Dendritic cell treated with granulocyte-macrophage colony-stimulating factor and Interleukin-4, amounts not matched to agents 40 ng/mL and 50 ng/mL, for 4 days (primary cell): Measurements from ENCODE around the gene FSTL4.

Experiments
- H3K27ac Mint-ChIP-seq: one replicate; pipeline ENCODE4 v1.8.0; 2022; ENCODE audit warnings: mild to moderate bottlenecking, mixed read lengths
- H3K27me3 Mint-ChIP-seq: one replicate; pipeline ENCODE4 v1.8.0; 2022; ENCODE audit warnings: mild to moderate bottlenecking, mixed read lengths
- H3K36me3 Mint-ChIP-seq: one replicate; pipeline ENCODE4 v1.8.0; 2022; ENCODE audit warnings: low read depth, mixed read lengths
- H3K4me1 Mint-ChIP-seq: one replicate; pipeline ENCODE4 v1.8.0; 2022; ENCODE audit warnings: low read depth, mixed read lengths
- H3K4me3 Mint-ChIP-seq: one replicate; pipeline ENCODE4 v1.8.0; 2022; ENCODE audit warnings: mild to moderate bottlenecking, moderate library complexity, mixed read lengths
- H3K9me3 Mint-ChIP-seq: one replicate; pipeline ENCODE4 v1.8.0; 2022; ENCODE audit warnings: mixed read lengths
- intact Hi-C: fragments of 100-400 bp; cut with micrococcal nuclease; formaldehyde crosslinking; loops from one replicate; pipeline ENCODE4 v1.15.0; 2022

Gene FSTL4

GRCh38 chr5:133298447-133298846, 313.9 kb downstream of the FSTL4 start:
- Mint-ChIP-seq H3K36me3 (no peaks in the 10 kb centered on the region), H3K4me1 (no peaks in the 10 kb centered on the region), H3K9me3 (no peaks in the 10 kb centered on the region), H3K27me3 (no peaks in the 10 kb centered on the region), H3K27ac (no peak overlapping the region), H3K4me3 (no peak overlapping the region)
- intact Hi-C loops: no loop called here

- intact Hi-C loops: no loop called here
Observed at GRCh38 chr5:133297293-133297692, 315.0 kb downstream of the FSTL4 start.

GRCh38 chr5:133296624-133297023, 315.7 kb downstream of the FSTL4 start:
- Mint-ChIP-seq H3K4me3 (no peak overlapping the region), H3K36me3 (no peaks in the 10 kb centered on the region), H3K4me1 (no peaks in the 10 kb centered on the region), H3K27me3 (no peaks in the 10 kb centered on the region), H3K27ac (no peak overlapping the region), H3K9me3 (no peaks in the 10 kb centered on the region)
- intact Hi-C loops: no loop called here

More at GRCh38 chr5:133297293-133297692, 315.0 kb downstream of the FSTL4 start:
- H3K4me3 Mint-ChIP-seq: no peak overlapping the region
- H3K4me1 Mint-ChIP-seq: no peaks in the 10 kb centered on the region
- H3K27me3 Mint-ChIP-seq: no peaks in the 10 kb centered on the region
- no peaks in the 10 kb centered on the region for H3K36me3 Mint-ChIP-seq
- no peak overlapping the region for H3K27ac Mint-ChIP-seq
- no peaks in the 10 kb centered on the region for H3K9me3 Mint-ChIP-seq

DNA sequence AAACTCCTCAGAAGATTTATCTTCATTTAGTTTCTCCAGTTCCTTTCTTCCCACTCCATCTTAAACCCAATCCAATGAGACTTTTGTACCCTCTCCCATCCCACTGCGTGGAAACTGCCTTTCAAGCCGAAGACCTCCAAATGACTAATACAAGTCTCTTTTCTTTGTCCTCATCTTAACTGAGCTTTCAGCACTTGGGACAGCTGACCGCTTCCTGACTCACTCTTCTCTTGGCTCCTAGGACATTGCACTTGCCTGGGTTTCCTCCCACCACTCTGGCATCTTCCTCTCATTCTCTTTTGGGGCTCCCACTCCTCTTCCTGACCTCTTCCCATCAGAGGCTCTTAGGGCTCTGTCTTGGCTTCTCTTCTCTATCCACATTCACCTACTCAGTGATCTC, 316.8 kb downstream of the FSTL4 start:
- Mint-ChIP-seq H3K27ac (no peak overlapping the region), H3K9me3 (no peaks in the 10 kb centered on the region), H3K4me3 (no peak overlapping the region), H3K27me3 (no peaks in the 10 kb centered on the region), H3K4me1 (no peaks in the 10 kb centered on the region), H3K36me3 (no peaks in the 10 kb centered on the region)
- intact Hi-C loops: no loop called here

GRCh38 chr5:133294380-133294779, 318.0 kb downstream of the FSTL4 start:
- no peaks in the 10 kb centered on the region for H3K4me1 Mint-ChIP-seq
- no peaks in the 10 kb centered on the region for H3K27me3 Mint-ChIP-seq
- intact Hi-C loops: no loop called here
- no peaks in the 10 kb centered on the region for H3K9me3 Mint-ChIP-seq
- no peaks in the 10 kb centered on the region for H3K36me3 Mint-ChIP-seq
- H3K27ac Mint-ChIP-seq: no peak overlapping the region
- no peak overlapping the region for H3K4me3 Mint-ChIP-seq

DNA sequence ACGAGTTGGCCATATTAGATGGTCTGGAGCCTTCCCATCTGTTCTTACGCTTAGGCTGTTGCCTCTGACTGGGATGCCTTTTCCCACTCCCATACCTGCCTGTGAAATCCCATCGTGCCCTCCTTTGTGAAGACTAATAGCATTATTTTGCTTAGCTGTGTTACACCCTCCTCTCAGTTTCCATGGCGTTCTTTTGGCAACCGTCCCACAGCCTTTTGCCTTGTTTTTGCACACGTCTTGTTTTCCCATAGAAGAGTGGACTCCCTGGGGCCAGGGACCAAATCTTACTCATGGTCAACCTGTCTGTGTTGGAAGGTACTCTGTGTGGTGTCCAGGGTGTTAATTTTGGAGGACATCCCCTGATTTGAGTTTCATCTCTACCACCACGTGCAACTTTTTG, 318.4 kb downstream of the FSTL4 start:
- H3K4me1 Mint-ChIP-seq: no peaks in the 10 kb centered on the region
- no peak overlapping the region for H3K27ac Mint-ChIP-seq
- H3K9me3 Mint-ChIP-seq: no peaks in the 10 kb centered on the region
- no peaks in the 10 kb centered on the region for H3K27me3 Mint-ChIP-seq
- no peak overlapping the region for H3K4me3 Mint-ChIP-seq
- intact Hi-C loops: no loop called here
- no peaks in the 10 kb centered on the region for H3K36me3 Mint-ChIP-seq

- H3K27me3 Mint-ChIP-seq: no peaks in the 10 kb centered on the region
- intact Hi-C loops: no loop called here
- H3K9me3 Mint-ChIP-seq: no peaks in the 10 kb centered on the region
- no peaks in the 10 kb centered on the region for H3K4me1 Mint-ChIP-seq
- H3K27ac Mint-ChIP-seq: no peak overlapping the region
- no peak overlapping the region for H3K4me3 Mint-ChIP-seq
- no peaks in the 10 kb centered on the region for H3K36me3 Mint-ChIP-seq
Observed at GRCh38 chr5:133292300-133292699, 320.0 kb downstream of the FSTL4 start.

GRCh38 chr5:133291524-133291923, 320.8 kb downstream of the FSTL4 start:
- Mint-ChIP-seq H3K4me1 (no peaks in the 10 kb centered on the region), H3K36me3 (no peaks in the 10 kb centered on the region), H3K27ac (no peak overlapping the region), H3K9me3 (no peaks in the 10 kb centered on the region), H3K27me3 (no peaks in the 10 kb centered on the region), H3K4me3 (no peak overlapping the region)
- intact Hi-C loops: no loop called here

DNA sequence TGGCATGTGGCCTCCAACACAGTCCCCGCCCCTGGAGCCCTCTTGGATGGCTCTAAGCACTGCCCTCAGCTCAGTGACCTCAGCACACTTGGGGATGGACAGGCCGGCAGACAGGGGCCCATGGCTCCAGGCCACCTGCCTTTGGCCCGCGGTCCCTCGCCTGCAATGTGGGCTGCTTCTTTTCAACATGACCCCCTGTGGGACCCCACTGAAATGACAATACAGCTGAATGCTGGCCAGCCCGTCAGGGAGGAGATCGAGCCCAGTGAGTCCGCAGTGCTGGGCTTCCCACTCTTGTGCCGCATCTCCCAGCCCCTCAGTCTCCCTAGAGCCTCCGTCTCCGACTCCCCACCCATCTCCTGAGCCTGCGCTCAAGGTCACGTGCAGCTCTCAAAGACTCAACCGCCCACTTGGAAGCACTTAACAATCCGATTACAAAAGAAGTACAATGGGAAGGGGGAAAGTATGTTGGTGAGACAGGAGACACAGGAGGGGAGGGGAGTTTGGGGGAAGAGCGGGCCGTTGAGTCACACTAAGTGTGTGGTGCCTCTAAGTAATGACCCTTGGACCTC, 321.6 kb downstream of the FSTL4 start:
- Mint-ChIP-seq H3K36me3 (no peaks in the 10 kb centered on the region), H3K27ac (no peak overlapping the region), H3K27me3 (no peaks in the 10 kb centered on the region), H3K4me3 (no peak overlapping the region), H3K4me1 (no peaks in the 10 kb centered on the region), H3K9me3 (no peaks in the 10 kb centered on the region)
- intact Hi-C loops: no loop called here

DNA sequence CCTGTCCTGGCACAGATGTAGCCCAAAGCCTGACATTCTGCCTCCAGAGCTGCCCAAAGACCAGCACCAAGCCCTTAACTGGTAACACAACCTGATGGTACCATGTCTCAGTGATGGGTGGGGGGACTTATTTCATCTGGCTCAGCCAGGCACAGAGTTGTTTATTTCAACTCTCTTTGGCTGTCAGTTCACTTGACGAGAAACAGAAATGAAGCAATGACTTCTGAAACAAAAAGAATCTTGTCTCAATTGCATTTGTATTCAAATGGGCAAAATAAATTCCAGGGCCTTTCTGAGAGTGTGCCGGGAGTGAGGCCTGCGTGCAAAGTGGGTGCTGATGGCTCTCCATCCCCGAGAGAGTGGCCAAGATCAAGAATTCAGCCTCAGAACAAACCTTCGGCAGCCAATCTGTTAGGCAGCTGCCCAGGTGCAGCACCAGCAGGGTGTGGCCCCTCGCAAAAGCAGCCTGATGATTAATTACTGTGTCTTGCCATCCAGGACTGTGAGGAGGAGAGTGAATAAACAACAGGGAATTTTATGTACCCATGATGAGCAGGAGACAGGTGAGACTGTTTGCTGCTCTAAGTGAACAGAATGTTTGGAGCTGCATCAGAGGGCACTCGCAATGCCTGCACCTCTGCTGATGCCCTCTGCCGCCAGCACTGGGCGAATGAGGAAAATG, 322.5 kb downstream of the FSTL4 start:
- Mint-ChIP-seq H3K36me3 (no peaks in the 10 kb centered on the region), H3K4me1 (no peaks in the 10 kb centered on the region), H3K27ac (no peak overlapping the region), H3K9me3 (no peaks in the 10 kb centered on the region), H3K4me3 (no peak overlapping the region), H3K27me3 (no peaks in the 10 kb centered on the region)
- intact Hi-C loops: no loop called here

- no peaks in the 10 kb centered on the region for H3K9me3 Mint-ChIP-seq
Observed at GRCh38 chr5:133287500-133287899, 324.8 kb downstream of the FSTL4 start.

DNA sequence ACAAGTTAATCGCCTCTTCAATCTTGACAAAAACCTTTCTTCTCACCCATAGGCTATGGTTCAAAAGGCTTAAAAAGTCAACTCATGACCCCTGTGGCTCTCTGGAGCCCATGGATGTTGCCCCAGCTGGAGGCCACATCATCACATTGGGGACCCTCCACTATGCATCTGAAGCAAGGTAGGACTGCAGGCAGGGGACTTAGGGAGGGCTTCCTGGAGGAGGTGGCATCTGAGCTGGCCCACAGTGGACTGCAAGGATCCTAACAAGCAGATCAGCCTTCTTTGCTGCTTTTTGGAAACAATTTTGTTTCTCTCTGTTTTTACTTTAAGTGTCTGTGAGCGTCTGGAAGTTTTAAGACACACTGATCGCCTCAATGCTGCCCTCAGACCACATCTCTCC, 325.9 kb downstream of the FSTL4 start:
- Mint-ChIP-seq H3K4me3 (no peak overlapping the region), H3K27me3 (no peaks in the 10 kb centered on the region), H3K4me1 (no peaks in the 10 kb centered on the region), H3K27ac (no peak overlapping the region), H3K36me3 (no peaks in the 10 kb centered on the region), H3K9me3 (no peaks in the 10 kb centered on the region)
- intact Hi-C loops: no loop called here

More at GRCh38 chr5:133287500-133287899, 324.8 kb downstream of the FSTL4 start:
- Mint-ChIP-seq H3K36me3 (no peaks in the 10 kb centered on the region), H3K4me1 (no peaks in the 10 kb centered on the region), H3K27ac (no peak overlapping the region), H3K4me3 (no peak overlapping the region), H3K27me3 (no peaks in the 10 kb centered on the region)
- intact Hi-C loops: loop anchor here (1.0 kb wide), 1 partner anchor 176 kb away; no protein-coding TSS in a partner anchor

GRCh38 chr5:133285583-133286021, 326.7 kb downstream of the FSTL4 start:
- no peaks in the 10 kb centered on the region for H3K4me1 Mint-ChIP-seq
- H3K4me3 Mint-ChIP-seq: no peak overlapping the region

GRCh38 chr5:133284306-133284705, 328.0 kb downstream of the FSTL4 start:
- no peak overlapping the region for H3K4me3 Mint-ChIP-seq
- H3K9me3 Mint-ChIP-seq: no peaks in the 10 kb centered on the region
- H3K27ac Mint-ChIP-seq: no peak overlapping the region
- H3K36me3 Mint-ChIP-seq: no peaks in the 10 kb centered on the region
- no peaks in the 10 kb centered on the region for H3K4me1 Mint-ChIP-seq
- H3K27me3 Mint-ChIP-seq: no peaks in the 10 kb centered on the region
- intact Hi-C loops: no loop called here

More at GRCh38 chr5:133285583-133286021, 326.7 kb downstream of the FSTL4 start:
- intact Hi-C loops: no loop called here
- no peaks in the 10 kb centered on the region for H3K27me3 Mint-ChIP-seq
- no peaks in the 10 kb centered on the region for H3K9me3 Mint-ChIP-seq
- no peak overlapping the region for H3K27ac Mint-ChIP-seq
- H3K36me3 Mint-ChIP-seq: no peaks in the 10 kb centered on the region

GRCh38 chr5:133278317-133278716, 334.0 kb downstream of the FSTL4 start:
- H3K4me3 Mint-ChIP-seq: no peak overlapping the region
- no peak overlapping the region for H3K27ac Mint-ChIP-seq
- peaks cover 2% of the 10 kb centered on the region for H3K27me3 Mint-ChIP-seq
- H3K4me1 Mint-ChIP-seq: no peaks in the 10 kb centered on the region
- intact Hi-C loops: no loop called here
- H3K36me3 Mint-ChIP-seq: no peaks in the 10 kb centered on the region
- no peaks in the 10 kb centered on the region for H3K9me3 Mint-ChIP-seq
